Heart right ventricle (tissue), 16 donors: Measurements from ENCODE around the gene MCM5. TPM values are rescaled to one million over a fixed set of nuclear protein-coding genes. Genes with fewer than 3 reads are reported as not detected.

Experiments
- ATAC-seq, 8 donors: fragments of 200-7000 bp; cut with Tn5 transposase; one replicate each; pipeline ENCODE4 v1.9.1; 2020; ENCODE audit warnings: mild to moderate bottlenecking in 8 of 8, moderate library complexity in 8 of 8, moderate number of reproducible peaks in 1 of 8
- DNase-seq, 2 donors: peaks; one replicate each; pipeline ENCODE4 v3.0.0-alpha.2; 2020
- H3K27ac ChIP-seq, 10 donors: fragments of 200-600 bp; sonication (generic) in 2 of 10; one replicate each; pipeline versions ENCODE4 v1.5.0 to v1.8.0; 2020 to 2022; ENCODE audit warnings: mild to moderate bottlenecking in 3 of 10
- H3K27me3 ChIP-seq, 7 donors: fragments of 200-600 bp; one replicate each; pipeline ENCODE4 v1.8.0; 2021 to 2022; ENCODE audit warnings: mild to moderate bottlenecking in 2 of 7
- H3K36me3 ChIP-seq, 9 donors: fragments of 200-600 bp; sonication (generic) in 1 of 9; one replicate each; pipeline versions ENCODE4 v1.5.0 to v1.8.0; 2020 to 2022; ENCODE audit warnings: mild to moderate bottlenecking in 2 of 9
- H3K4me1 ChIP-seq, 9 donors: fragments of 200-600 bp; sonication (generic) in 1 of 9; one replicate each; pipeline versions ENCODE4 v1.5.0 to v1.8.0; 2020 to 2022; ENCODE audit warnings: mild to moderate bottlenecking in 4 of 9
- H3K4me3 ChIP-seq, 10 donors: fragments of 200-600 bp; sonication (generic) in 2 of 10; one replicate each; pipeline versions ENCODE4 v1.5.0 to v1.8.0; 2020 to 2022; ENCODE audit warnings: mild to moderate bottlenecking in 7 of 10, moderate library complexity in 2 of 10
- H3K9me3 ChIP-seq, 11 donors: fragments of 200-600 bp in 10 of 11; sonication (generic) in 2 of 11; one replicate each; pipeline versions ENCODE4 v1.5.0 to v1.8.0; 2013 to 2022; ENCODE audit warnings: mild to moderate bottlenecking in 2 of 11, control low read depth in 1 of 11, moderate library complexity in 1 of 11
- WGBS, 2 donors: extraction: QIAGEN DNeasy Blood & Tissue Kit; methylation state at CpG; one replicate each; pipeline ENCODE4 v1.1.7; 2013; ENCODE audit warnings: inconsistent platforms in 1 of 2; 5-methylcytosine and 5-hydroxymethylcytosine counted together
- intact Hi-C, 10 donors: fragments of 100-400 bp; cut with DNase I; formaldehyde crosslinking; loops; one replicate each; pipeline versions ENCODE4 v1.11.1 to v1.14.2; 2022
- polyA plus RNA-seq, 2 donors: library from polyadenylated mRNA; stranded (reverse); fragments of 200-250 nt; gene quantifications; one replicate each; pipeline ENCODE4 v1.2.3, GENCODE V29; 2013
- total RNA-seq, 10 donors: library from RNA; stranded (reverse); fragmentation: NEBNext Ultra II Directional in 3 of 10; extraction: Animal tissue kit (Norgen Biotek cat#: 25700) in 3 of 10; gene quantifications; one replicate each; pipeline versions ENCODE4 v1.2.1 to v1.2.4, GENCODE V29; 2021 to 2023
- TF ChIP-seq, protein P1 (sequence below), 9 donors: fragments of 200-600 bp; sonication (generic) in 2 of 9; IDR thresholded peaks; one replicate each; pipeline versions ENCODE4 v1.5.0 to v1.8.0; 2021 to 2022; ENCODE audit warnings: antibody characterized with exemption in 9 of 9, mild to moderate bottlenecking in 5 of 9, moderate library complexity in 1 of 9
- donor health status: Arrhythmogenic right ventricular cardiomyopathy.
- donor health status: ischemic (EF 13 %, LVEDD 7.1; RV severe dilation, severe dysfunction).
- donor health status: healthy with polysubstance abuse.
- donor health status: DM: no; HTN: yes; CAD: no.
- donor health status: DM: no; HTN: no; CAD: no.
- donor health status: ischemic (EF 25% LVEDD 6.9; RV normal size, moderate dysfunction).
- donor health status: ischemic (EF 25% LVEDD 5.7; RV mildly dilated, moderate dysfunction).
- donor health status: healthy.
- donor health status: DM: yes; HTN: yes; CAD: no.
- donor health status: Ischemic cardiomyopathy.
- donor health status: ischemic (EF 35%, LVEDD 5.7; RV mildly dilated, moderate dysfunction).
- donor health status: nonischemic (EF 11% LVEDD 7.7; RV severe dilation, severe dysfunction).
- donor health status: DM: yes; HTN: yes; CAD: no.
- donor health status: PGD.
- donor health status: ischemic (EF 29% LVEDD 5.4; RV normal size, mild dysfunction).
- donor health status: nonischemic (EF 23%, LVEDD 6.1; RV moderate dilation, normal function).

MCM5 gene
- total and polyA plus RNA-seq, 12 donors = 5.7 to 21.4 (median 11.2) TPM

DNA sequence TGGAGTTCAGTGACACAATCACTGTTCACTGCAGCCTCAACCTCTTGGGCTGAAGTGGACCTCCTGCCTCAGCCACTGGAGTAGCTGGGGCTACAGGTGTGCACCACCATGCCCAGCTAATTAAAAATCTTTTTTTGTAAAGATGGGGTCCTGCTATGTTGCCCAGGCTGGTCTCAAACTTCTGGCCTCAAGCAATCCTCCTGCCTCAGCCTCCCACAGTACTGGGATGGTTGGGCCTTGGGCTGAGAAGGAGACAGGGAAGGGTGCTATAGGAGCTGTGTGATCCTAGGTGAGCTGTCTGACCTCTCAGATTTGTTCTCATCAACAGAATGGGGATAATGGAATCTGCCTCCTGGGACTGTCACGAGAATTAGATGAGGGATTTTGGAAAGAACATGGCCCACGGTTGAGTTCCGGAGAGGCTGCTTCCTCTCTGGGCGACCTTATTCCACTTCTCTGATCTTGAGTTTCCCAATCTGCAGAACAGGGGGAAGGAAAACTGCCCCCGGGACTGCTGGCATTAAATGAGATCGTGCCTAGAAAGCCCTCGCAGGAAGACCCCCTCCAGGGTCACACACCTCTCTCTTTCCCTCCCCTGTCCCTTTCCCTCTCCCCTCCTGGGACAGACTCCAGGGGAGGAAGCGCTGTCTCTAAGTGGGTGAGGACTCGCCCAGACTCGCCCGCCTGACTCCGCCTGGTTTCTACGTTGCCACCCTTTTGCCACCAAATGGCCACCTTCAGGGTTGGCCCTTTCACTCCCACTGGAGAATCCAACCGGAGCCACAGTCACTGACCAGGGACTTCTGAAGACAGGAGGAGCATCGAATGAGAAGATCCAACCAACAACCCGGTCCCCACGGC lies 50.1 kb downstream of the MCM5 start:
- no peaks in the 10 kb centered on the region for H3K36me3 ChIP-seq
- H3K9me3 ChIP-seq = no peaks in the 10 kb centered on the region
- H3K27ac ChIP-seq = no peak overlapping the region
- 93 to 95% methylated on average over 17 of the region's 17 CpGs for WGBS, 2 donors
- ATAC-seq (no peak), DNase-seq (no peak)
- H3K4me1 ChIP-seq = peaks cover 0 to 7% (median 0%) of the 10 kb centered on the region in 9 donors
- intact Hi-C loops = no loop called here
- TF ChIP-seq, protein P1, sequence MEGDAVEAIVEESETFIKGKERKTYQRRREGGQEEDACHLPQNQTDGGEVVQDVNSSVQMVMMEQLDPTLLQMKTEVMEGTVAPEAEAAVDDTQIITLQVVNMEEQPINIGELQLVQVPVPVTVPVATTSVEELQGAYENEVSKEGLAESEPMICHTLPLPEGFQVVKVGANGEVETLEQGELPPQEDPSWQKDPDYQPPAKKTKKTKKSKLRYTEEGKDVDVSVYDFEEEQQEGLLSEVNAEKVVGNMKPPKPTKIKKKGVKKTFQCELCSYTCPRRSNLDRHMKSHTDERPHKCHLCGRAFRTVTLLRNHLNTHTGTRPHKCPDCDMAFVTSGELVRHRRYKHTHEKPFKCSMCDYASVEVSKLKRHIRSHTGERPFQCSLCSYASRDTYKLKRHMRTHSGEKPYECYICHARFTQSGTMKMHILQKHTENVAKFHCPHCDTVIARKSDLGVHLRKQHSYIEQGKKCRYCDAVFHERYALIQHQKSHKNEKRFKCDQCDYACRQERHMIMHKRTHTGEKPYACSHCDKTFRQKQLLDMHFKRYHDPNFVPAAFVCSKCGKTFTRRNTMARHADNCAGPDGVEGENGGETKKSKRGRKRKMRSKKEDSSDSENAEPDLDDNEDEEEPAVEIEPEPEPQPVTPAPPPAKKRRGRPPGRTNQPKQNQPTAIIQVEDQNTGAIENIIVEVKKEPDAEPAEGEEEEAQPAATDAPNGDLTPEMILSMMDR (IDR thresholded peaks at IDR 0.05) = no peak
- no peak overlapping the region for H3K4me3 ChIP-seq
- H3K27me3 ChIP-seq = peaks cover 0 to 9% (median 0%) of the 10 kb centered on the region in 7 donors

DNA sequence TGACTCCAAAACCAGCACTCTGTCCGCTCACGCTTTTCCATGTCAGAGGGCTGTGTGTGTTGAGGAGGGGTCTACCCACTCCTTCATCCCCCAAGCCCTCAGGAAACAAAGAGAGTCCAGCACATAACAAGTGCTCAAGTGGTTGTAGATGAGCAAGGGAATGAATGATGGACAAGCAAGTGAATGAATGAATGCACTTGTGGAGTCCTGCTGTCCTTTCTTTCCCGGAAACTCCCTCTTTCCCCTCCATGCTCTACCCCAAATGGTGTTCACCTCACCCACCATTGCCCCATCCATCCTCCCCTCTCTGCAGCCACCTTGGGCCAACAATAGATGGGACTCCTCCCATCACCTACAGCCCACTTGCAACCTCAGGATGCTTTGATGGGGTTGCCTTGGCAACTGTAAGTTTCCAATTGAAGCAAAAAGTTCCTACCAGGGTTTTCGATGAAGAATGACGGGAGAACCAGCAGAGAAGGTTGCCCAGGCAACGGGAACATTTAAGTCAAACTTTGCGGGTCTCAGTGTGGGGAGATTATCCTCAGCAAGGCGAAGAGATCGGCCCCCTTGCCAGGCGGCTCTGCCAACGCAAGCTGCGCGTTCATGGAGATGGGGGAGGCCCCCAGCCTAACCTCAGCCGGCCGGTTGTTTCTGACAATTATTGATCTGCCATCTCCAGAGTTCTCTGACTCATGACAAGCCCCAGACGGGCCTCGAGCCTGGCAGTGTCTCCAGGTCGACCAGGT lies 51.1 kb downstream of the MCM5 start:
- WGBS, 2 donors = 85 to 91% methylated on average over 18 of the region's 18 CpGs
- H3K4me3 ChIP-seq = no peak overlapping the region
- intact Hi-C loops = no loop called here

DNA sequence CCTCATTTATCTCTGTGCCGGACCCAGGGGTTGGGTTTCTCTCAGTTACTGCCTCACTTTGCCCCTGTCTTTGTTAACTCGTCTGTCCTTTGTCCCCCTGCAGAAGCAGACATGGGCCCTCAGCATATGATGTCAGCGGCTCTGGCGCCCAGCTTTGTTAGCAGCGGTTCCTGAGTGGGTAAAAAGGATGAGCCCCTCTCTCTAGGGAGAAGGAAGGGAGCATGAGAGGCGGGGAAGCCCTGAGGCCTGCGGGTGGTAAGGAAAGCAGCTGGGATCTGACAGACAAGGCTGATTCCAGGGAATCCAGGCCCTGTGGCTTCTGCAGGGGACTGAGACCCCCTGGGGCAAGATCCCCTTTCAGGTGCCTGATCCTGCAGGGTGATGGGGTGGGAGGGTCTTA lies 51.7 kb downstream of the MCM5 start:
- H3K4me3 ChIP-seq = no peak overlapping the region
- no peaks in the 10 kb centered on the region for H3K9me3 ChIP-seq
- no peak overlapping the region for H3K27ac ChIP-seq
- intact Hi-C loops = no loop called here
- TF ChIP-seq, protein P1 (IDR thresholded peaks at IDR 0.05) = no peak
- DNase-seq (no peak), ATAC-seq (no peak)
- H3K27me3 ChIP-seq = peaks cover 0 to 9% (median 0%) of the 10 kb centered on the region in 7 donors
- no peaks in the 10 kb centered on the region for H3K36me3 ChIP-seq
- WGBS, 2 donors = 81 to 91% methylated on average over 7 of the region's 7 CpGs
- H3K4me1 ChIP-seq = peaks cover 0 to 7% (median 0%) of the 10 kb centered on the region in 9 donors

More for the DNA sequence above, 51.1 kb downstream of the MCM5 start:
- ATAC-seq = no peak
- no peaks in the 10 kb centered on the region for H3K9me3 ChIP-seq
- peaks cover 0 to 7% (median 0%) of the 10 kb centered on the region in 9 donors for H3K4me1 ChIP-seq
- H3K27ac ChIP-seq = no peak overlapping the region
- TF ChIP-seq, protein P1 (IDR thresholded peaks at IDR 0.05) = no peak
- peaks cover 0 to 9% (median 0%) of the 10 kb centered on the region in 7 donors for H3K27me3 ChIP-seq
- DNase-seq = no peak
- no peaks in the 10 kb centered on the region for H3K36me3 ChIP-seq

DNA sequence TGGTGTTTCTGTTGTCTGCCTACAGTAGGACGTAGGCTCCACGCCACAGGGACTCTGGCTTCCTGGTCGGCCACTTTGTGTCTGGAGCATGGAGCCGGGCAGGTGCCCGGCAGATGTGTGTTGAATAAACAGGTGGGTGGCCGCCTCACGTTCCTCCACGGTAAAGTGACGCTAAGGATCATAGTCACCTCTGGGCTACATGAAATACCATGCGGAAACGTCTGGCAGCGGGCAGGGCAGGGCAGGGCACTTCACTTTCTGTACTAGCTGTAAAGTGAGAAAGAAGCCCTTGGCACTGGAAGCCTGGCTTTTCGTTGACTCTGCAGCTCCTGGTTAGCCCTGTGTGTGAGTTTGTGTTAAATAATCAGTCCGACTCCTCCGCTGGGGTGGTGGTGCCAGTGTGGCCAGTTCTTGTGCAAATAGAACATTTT lies 52.4 kb downstream of the MCM5 start:
- Histone ChIP-seq H3K27me3 (peaks cover 0 to 9% (median 0%) of the 10 kb centered on the region in 7 donors), H3K9me3 (no peaks in the 10 kb centered on the region), H3K27ac (no peak overlapping the region), H3K36me3 (no peaks in the 10 kb centered on the region), H3K4me3 (no peak overlapping the region), H3K4me1 (peaks cover 0 to 7% (median 0%) of the 10 kb centered on the region in 9 donors)
- TF ChIP-seq, protein P1 (IDR thresholded peaks at IDR 0.05) = no peak
- intact Hi-C loops = no loop called here
- 90 to 93% methylated on average over 15 of the region's 15 CpGs for WGBS, 2 donors
- no peak for ATAC-seq
- no peak for DNase-seq
